ENCODE results near the gene PPP1R37. TPM values are rescaled to one million over a fixed set of nuclear protein-coding genes. Genes with fewer than 3 reads are reported as not detected.

The PPP1R37 gene
- total RNA-seq, 1 donor from 2014 or later: 19.2 TPM

DNA sequence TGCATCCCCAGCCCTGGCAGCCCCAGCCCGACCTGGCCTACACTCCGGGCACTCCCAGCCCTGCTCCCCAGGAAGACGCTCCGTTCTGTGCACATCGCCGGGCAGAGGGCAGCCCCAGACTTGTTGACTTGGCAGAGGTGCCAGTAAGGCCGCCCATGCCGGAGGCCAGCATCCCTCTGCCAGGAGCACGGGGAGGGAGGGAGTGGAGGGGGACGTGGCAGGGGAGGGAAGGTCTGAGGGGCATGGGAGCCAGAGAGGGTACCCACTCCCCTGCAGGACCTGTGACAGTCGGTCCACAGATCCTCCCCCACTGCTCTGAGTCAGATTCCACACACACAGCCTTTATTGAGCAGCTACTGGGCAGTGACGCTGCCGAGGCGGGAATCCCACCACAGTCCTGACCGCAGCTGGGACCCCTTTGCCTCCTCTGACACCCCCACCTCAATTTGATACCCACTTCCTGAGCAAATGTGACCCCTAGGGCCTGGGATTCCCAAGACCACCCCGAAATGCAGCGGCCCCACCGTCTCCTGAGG, 69.7 kb downstream of the PPP1R37 start:
- FAIRE-seq: no peak
- no peaks in the 10 kb centered on the region for H3K36me3 ChIP-seq (ENCODE audit: control insufficient read depth, insufficient read depth, low read length)
- TF ChIP-seq, protein P1, sequence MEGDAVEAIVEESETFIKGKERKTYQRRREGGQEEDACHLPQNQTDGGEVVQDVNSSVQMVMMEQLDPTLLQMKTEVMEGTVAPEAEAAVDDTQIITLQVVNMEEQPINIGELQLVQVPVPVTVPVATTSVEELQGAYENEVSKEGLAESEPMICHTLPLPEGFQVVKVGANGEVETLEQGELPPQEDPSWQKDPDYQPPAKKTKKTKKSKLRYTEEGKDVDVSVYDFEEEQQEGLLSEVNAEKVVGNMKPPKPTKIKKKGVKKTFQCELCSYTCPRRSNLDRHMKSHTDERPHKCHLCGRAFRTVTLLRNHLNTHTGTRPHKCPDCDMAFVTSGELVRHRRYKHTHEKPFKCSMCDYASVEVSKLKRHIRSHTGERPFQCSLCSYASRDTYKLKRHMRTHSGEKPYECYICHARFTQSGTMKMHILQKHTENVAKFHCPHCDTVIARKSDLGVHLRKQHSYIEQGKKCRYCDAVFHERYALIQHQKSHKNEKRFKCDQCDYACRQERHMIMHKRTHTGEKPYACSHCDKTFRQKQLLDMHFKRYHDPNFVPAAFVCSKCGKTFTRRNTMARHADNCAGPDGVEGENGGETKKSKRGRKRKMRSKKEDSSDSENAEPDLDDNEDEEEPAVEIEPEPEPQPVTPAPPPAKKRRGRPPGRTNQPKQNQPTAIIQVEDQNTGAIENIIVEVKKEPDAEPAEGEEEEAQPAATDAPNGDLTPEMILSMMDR (IDR thresholded peaks at IDR 0.05; ENCODE audit: insufficient read depth, low read length, severe bottlenecking): no peak
- H3K4me3 ChIP-seq (ENCODE audit: low read depth, low read length): no peak overlapping the region
- no peaks in the 10 kb centered on the region for H3K27me3 ChIP-seq (ENCODE audit: control insufficient read depth, insufficient read depth, low read length)
- peak; percentile 59 for DNase-seq (ENCODE audit: low read depth)

DNA sequence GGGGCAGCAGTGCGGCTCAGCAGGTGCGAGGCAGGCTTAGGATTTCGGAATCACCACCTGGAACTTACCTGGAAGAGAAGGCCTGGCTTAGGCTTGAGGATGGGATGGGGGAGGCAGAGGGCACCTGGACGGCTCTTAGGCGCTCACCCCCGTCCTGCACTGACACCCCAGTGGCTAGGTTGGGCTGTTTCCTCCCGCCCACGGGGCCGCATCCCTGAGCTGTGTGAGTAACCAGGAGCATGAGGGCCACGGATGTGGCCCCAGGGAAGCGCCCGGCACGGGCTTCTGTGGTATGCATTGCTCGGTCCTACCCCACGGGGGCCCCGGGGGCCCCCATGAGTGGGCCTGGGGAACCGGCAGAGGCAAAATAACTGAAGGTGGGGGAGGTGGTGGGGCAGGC, 70.2 kb downstream of the PPP1R37 start:
- DNase-seq (ENCODE audit: low read depth) (no peak), FAIRE-seq (no peak)
- H3K36me3 ChIP-seq (ENCODE audit: control insufficient read depth, insufficient read depth, low read length): no peaks in the 10 kb centered on the region
- H3K4me3 ChIP-seq (ENCODE audit: low read depth, low read length): no peak overlapping the region
- TF ChIP-seq, protein P1 (IDR thresholded peaks at IDR 0.05; ENCODE audit: insufficient read depth, low read length, severe bottlenecking): no peak
- H3K27me3 ChIP-seq (ENCODE audit: control insufficient read depth, insufficient read depth, low read length): no peaks in the 10 kb centered on the region

DNA sequence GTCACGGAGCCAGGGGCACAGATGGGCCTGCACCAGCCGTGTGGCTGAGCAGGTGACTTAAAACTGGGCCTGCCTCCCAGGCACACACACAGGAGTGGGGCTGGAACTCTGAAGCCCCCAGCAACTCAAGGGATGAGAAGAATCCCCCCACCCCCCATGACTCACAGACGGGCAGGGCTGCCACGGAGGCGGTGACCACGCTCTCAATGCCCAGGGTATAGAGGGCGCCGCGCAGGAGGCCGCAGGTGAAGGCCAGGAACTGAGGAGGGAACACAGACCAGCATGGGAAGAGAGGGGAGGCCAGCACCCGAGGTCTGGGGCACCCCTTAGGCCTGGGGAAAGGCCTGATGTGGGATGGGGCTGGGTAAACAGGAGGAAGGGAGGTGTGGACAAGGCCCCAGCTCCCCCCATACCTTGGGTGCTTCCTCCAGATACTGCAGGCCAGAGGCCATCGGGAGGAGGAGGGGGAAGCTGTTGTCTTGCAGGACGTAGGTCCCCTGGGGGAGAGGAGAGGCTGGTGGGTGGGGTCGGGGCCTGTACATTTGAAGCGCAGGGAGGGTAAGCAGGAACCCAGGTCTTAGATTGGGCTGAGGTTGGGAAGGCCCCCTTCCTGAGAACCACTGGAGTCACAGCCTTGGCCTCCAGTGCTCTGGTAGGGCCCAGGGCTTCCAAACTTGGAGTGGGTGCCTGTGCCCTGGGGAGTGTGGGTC, 70.9 kb downstream of the PPP1R37 start:
- FAIRE-seq: no peak
- TF ChIP-seq, protein P1 (IDR thresholded peaks at IDR 0.05; ENCODE audit: insufficient read depth, low read length, severe bottlenecking): no peak
- Histone ChIP-seq H3K27me3 (ENCODE audit: control insufficient read depth, insufficient read depth, low read length) (no peaks in the 10 kb centered on the region), H3K4me3 (ENCODE audit: low read depth, low read length) (no peak overlapping the region), H3K36me3 (ENCODE audit: control insufficient read depth, insufficient read depth, low read length) (no peaks in the 10 kb centered on the region)
- DNase-seq (ENCODE audit: low read depth): no peak

DNA sequence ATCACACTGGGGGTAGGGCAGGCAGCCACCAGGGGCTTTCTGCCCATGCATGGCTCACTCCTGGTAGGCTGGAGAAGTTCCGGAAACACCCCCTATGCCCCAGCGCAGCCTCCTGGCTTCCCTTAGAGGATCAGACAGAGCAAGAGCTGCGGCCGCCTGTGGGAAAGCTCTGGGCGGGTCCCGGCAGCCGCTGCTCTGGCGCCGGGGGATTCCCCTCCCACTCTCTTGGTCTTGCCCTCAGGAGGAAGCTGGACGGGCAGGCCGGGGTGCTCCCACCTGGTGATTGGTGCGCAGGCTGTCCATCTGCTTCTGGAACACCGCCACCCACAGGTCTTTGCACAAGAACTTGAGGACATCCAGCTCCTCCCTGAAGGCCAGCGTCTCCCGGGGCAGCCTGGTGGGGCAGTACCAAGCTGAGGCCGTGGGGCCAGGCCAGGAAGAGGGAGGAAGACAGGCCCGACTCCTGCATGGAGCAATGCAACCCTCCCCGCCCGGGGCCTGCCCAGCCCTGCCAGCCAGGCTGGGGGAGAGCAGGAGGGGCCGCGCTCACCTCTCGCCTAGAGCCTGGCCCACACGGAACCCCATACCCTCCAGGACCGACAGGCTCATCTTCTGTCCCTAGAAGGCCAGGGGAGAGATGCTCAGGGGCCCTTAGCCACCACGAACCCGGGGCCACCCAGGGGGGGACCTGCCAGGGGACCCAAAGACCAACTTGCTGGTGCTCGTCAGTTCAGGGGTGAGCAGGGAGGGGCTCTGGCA, 71.8 kb downstream of the PPP1R37 start:
- TF ChIP-seq, protein P1 (IDR thresholded peaks at IDR 0.05; ENCODE audit: insufficient read depth, low read length, severe bottlenecking): peak; percentile 33
- Histone ChIP-seq H3K27me3 (ENCODE audit: control insufficient read depth, insufficient read depth, low read length) (no peaks in the 10 kb centered on the region), H3K4me3 (ENCODE audit: low read depth, low read length) (no peak overlapping the region), H3K36me3 (ENCODE audit: control insufficient read depth, insufficient read depth, low read length) (no peaks in the 10 kb centered on the region)
- DNase-seq (ENCODE audit: low read depth) (peak; percentile 85), FAIRE-seq (no peak)

DNA sequence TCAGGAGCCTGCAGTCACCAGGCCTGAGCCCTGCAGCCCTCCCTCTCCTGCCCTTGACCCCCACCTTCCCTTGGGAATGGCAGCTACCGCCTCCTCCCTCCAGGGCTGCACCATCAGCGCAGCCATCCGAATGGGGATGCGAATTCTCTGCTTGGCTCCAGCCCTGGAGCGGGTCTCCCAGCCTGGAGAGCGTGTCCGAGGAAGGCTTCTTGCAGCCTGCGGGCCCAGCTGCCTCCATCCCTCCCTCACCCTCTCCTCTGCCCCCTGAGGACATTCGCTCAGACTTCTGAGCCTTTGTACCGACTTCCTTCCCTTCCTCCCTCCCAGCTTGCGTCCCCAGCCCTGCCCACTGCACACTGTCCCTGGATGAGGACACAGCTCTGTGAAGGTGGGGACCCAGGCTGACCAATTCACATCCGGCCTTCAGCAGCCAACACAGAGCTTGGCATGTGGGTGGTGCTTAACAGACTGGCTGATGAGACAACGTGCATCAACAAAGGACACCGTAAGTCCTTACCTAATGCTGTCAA, 73.8 kb downstream of the PPP1R37 start:
- no peak for DNase-seq (ENCODE audit: low read depth)
- TF ChIP-seq, protein P1 (IDR thresholded peaks at IDR 0.05; ENCODE audit: insufficient read depth, low read length, severe bottlenecking): no peak
- no peak overlapping the region for H3K4me3 ChIP-seq (ENCODE audit: low read depth, low read length)
- no peaks in the 10 kb centered on the region for H3K36me3 ChIP-seq (ENCODE audit: control insufficient read depth, insufficient read depth, low read length)
- peak; percentile 83 for FAIRE-seq
- H3K27me3 ChIP-seq (ENCODE audit: control insufficient read depth, insufficient read depth, low read length): no peaks in the 10 kb centered on the region
